OCI-LY1 (cell line): ENCODE results near the gene DCST2.

Source experiments
- CTCF ChIP-seq: fragments of 200-600 bp; sonication (generic), shearing (Covaris generic); IDR thresholded peaks from 2 replicates; pipeline ENCODE4 v1.5.1; 2017; ENCODE audit warnings: mild to moderate bottlenecking, antibody characterized with exemption, low read length, moderate library complexity, mixed read lengths
- EZH2 ChIP-seq: fragments of 200-600 bp; sonication (generic), shearing (Covaris generic); IDR thresholded peaks from 2 replicates; pipeline ENCODE4 v1.8.0; 2017; ENCODE audit warnings: borderline replicate concordance, mixed run types, mild to moderate bottlenecking, antibody characterized with exemption, low read length, moderate library complexity, mixed read lengths

DNA sequence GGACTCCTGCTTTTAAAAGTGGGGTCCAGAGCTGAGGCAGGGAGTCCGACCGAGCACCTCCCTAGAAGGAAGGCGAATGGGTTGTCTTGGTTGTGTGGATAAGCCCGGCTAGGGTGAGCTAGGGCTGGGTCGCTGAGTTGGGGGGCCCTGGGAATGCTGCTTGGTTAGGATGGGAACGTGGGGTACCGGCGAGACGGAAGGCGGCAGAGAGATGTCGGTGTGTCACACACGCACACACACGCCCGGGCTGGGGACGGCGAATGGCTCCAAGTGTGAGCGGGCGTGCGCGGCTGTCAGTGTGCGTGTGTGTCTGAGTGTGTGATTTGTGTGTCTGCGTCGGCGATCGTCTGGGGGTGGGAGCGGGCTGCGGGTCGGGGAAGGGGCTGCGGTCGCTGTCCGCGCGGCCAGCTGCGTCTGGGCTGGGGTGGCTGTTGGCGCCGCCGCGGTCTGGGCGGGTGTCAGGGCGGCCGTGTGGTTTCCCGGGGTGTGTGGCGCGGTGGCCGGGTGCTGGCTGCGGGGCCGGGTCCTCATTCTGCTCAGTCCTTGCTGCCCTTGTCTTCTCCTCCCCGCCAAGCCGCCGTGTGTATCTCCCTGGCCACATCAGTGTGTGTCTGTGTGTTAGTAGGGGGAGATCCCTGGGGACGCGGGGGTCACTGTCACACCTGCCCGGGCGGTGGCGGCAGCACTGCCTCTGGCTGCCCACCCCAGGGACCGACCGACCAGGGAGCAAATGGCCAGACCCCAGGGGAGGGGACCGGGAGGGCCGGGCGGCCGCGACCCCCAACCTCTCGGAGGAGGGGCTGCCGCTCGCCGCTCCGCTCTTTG, 46.1 kb upstream of the DCST2 start:
- TF ChIP-seq CTCF (no peak), EZH2 (no peak)
